ENCODE results near the gene RNF25.

Gene RNF25, protein sequence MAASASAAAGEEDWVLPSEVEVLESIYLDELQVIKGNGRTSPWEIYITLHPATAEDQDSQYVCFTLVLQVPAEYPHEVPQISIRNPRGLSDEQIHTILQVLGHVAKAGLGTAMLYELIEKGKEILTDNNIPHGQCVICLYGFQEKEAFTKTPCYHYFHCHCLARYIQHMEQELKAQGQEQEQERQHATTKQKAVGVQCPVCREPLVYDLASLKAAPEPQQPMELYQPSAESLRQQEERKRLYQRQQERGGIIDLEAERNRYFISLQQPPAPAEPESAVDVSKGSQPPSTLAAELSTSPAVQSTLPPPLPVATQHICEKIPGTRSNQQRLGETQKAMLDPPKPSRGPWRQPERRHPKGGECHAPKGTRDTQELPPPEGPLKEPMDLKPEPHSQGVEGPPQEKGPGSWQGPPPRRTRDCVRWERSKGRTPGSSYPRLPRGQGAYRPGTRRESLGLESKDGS

DNA sequence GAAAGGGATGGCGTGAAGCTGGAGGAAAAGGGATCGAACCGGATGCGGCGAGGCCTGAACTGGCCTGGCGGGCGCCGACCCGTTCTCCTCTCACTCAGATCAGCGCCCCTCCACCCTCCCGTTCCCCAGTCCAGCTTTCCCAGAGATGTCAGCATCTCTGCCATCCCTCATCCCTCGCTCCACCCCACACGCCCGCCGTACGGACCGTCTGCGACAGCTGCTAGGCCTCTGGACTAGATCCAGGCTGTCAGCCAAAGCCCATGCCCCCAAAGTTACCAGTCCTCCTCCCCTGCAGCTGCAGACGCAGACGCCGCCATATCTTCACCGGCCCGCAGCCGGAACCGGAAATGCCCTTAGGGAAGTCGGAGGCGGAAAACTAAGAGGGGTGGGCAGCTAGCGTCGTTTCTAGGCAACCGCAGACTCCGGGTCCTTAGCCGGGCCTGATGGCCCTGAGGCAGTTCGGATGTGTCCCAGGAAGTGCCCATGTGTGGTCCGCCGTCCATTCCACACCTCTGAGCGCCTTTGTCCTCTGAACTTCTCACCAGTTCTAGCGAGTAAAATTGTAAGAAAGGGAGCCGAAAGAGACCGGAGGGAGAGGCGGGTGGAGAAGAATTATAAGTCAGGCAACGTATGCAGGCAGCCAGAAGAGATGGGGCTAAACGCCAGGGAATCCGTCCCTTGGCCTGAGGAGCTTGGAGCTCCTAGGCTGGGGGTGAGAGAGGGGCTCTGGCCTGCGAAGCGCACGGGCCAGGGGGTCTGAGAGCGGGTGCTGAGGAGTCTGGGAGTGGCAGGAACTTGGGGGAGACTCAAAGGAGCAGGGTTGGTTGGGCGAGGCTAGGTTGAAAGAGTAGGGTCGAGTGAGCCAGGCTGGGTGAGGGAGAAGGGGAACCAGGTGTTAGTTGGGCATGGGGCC, at the start of gene RNF25, which contains the start of gene STK36:
TSS of gene RNF25 (minus strand) at position 349 of the 913 bp plus-strand sequence. CDS start at position 317, 32 bp downstream.
TSS of gene STK36 (plus strand) at position 433 of the 913 bp plus-strand sequence. CDS start 744 bp downstream, outside the sequence.
- DNase-seq: peak; percentile 87

DNA sequence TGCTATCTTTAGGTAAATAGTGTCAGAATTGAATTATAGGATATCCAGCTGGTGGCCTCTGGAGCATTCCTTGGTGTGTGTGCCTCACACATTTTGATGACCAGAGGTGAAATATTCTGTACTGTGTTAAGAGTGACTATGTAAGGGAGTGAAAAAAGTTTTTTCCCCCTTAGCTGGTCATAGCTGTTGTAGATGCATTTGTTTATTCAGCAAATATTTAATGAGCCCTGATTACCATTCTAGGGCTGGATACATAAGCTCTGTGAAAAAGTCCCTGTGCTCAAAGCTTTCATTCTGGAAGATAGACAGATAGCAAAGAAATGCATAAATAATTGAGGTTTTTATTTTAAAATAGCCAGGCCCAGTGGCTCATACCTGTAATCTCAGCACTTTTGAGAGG, 49.7 kb upstream of the RNF25 start:
- DNase-seq: no peak

DNA sequence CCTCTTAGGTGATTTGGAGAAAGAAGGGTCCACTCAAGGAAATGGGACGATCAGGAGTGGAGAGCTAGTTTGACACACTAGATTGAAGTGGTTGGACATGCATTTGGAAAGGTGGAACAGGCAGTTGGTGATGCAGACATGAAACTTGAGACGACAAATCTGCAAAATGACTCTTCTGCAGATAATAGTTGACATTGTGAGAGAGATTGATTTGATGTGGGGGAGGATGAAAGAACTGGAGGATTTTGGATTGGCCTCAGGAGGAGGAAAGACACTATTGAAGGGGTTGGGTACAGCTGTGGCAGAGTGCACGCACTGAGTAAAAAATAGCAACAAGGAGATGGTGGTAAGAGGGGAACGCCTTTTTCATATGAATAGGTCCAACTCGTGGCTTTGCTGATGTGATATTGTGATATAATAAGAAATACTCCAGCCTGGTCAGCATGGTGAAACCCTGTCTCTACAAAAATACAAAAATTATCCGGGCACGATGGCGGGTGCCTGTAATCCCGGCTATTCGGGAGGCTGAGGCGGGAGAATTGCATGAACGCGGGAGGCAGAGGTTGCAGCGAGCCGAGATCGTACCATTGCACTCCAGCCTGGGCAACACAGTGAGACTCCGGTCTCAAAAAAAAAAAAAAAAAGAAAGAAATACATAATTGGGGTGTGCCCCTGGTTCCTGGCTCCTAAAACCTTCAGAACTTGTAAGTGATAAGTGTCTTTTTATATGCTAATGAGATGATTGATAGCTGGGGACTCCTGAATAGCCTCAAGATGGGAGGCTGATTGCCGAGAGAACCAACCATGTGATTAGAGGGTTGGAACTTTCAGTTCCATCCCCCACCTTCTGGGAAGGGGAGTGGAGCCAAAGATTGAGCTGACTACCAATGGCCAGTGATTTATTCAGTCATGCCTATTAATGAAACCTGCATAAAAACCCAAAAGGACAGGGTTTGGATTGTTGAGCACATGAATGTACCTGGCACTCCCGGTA, 48.5 kb upstream of the RNF25 start:
- DNase-seq: no peak

DNA sequence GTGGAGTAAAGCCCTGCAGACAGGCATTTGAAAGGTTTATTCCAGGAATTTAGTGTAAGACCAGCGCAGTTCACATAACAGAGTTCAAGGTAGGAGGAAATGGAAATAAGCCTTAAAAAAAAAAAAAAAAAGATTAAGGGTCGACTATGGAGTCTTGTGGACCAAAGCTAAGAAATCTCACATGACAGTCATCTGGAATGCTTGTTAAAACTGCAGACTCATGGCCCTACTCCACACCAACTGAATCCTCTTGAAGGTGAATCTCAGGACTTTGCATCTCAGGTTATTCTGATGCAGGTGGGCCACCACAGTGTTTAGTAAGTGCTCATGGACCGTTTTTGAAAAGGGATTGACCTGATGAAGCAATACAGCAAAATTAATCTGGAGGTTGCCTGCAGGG, 47.7 kb upstream of the RNF25 start:
- DNase-seq: no peak

DNA sequence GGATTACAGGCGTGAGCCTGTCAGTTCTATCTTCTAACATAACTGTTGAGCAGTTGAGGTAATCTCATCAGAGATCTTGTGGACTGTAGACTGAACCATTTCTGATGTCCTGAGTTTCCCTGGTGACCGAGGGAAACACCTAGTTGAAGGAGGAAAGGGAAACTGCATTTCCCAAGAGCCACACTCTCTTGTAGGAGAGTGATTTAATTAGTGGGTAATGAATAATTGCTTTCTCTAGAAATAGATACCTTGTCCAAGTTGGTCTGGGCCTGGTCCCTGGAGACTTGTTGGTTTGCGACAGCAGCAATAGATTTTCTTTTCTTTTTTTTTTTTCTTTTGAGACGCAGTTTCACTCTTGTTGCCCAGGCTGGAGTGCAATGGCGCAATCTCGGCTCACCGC, 46.3 kb upstream of the RNF25 start:
- DNase-seq: no peak

DNA sequence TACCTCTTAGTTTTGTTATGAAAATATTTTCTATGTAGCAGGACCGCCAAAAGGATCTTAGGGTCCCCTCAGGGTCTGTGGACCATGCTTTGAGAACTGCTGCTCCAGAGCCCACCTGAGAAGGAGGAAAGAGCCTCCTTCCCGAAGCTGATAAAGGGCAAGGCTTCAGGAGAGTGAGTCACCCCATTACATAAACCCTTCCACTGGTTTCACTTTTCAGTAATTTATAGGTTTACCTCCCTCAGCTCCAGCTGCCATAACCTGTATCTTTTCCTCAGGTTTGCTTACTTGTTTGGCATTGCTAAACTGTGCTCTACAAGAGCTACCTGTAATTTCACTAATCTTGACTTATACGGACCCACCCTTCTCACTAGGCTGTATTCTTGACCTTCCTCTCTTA, 45.5 kb upstream of the RNF25 start:
- no peak for DNase-seq

DNA sequence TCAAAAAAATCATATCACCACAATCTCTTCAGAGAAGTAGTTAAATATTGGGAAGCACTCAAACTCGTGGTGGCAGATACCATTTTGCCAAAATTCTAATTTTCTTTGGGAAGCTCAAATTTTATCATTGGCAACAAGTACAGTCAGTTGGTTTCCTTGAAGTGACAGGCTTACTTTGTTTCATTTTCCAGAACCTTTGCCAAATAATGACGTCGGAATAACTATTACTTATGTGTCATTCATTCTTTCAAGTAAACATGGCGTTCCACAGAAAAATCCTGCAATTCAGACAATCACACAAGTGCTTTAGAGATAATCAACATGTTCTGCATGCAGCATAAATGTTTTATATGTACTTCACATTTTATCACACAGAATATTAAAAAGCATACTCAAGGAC, 44.3 kb upstream of the RNF25 start:
- DNase-seq: no peak

DNA sequence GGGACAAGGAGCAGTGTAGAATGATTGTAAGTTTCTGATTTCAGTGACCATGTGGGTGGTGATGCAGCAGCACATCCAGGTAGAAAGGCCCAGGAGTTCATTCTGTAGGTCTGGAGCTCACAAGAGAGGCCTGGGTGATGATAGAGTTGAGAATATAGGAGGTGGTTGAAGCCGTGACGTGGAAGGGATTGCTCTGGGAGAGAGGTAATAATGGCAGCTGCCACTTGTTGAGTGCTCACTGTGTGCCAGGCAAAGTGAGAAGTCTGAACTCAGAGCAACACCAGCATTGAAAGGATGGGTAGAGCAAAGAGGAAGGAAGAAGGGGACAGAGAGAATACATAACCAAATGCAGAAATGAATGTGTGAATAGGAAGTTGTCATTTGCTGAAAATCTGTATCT, 42.1 kb upstream of the RNF25 start:
- DNase-seq: no peak

DNA sequence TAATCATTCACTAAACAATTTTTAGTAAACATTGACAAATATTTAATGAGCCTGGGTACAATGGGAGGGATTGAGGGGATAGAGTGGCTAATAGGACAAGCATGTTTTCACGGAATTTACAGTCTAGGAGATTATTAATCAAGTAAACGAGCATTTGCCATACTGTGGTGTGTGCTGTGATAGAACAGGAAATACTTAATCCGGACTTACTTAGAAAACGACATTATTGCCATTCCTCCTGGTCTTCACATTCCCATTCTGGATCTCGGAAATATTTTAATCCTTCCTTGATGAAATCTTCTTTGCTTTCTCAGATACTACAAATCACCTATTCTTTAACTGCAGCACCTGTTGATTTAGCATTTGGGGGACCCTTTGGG, 39.7 kb upstream of the RNF25 start:
- DNase-seq: peak; percentile 66

DNA sequence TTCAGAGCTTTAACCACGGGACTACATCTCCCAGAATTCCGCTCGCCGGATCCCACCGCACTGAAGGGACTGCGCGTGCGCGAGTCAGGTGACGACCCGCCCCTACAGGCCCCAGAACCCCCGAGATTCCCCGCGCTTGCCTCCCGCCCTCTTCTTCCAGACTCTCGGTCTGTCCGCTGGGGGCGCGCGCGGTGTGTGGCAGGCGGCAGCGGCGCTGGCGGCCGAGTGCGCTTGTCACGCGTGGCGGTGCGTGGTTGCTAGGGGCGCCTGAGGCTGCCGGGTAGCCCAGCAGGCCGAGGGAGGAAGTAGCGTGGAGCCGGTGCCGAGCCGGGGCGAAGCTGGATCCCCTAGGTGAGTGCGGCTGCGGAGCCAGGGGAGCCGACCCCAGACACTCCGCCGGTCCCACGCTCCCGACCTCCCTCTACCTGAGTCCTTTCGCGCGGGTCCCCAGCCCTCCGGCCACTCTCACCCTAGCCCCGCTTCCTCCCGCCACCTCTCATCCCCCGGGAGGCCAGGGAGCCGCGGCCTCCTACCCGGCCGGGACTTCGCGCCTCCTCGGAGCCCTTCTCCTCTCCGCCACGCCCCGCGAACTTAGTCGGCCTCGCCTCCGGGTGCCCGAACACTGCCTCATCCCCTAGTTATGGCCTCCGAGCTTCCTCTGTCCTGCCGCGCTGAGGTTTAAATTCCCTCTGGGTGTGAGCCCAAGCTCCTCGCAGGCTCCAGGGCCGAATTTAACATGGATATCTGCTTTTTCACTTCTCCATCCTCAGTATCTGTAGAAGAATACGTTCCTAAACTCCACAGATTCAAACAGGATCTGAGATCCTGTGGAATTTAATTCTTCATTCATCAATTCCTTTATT, 39.1 kb upstream of the RNF25 start, which contains the start of gene TTLL4:
TSS of gene TTLL4 (plus strand) at position 149 of the 863 bp plus-strand sequence. CDS start 26,842 bp downstream, outside the sequence.
- peak; percentile 96 for DNase-seq

DNA sequence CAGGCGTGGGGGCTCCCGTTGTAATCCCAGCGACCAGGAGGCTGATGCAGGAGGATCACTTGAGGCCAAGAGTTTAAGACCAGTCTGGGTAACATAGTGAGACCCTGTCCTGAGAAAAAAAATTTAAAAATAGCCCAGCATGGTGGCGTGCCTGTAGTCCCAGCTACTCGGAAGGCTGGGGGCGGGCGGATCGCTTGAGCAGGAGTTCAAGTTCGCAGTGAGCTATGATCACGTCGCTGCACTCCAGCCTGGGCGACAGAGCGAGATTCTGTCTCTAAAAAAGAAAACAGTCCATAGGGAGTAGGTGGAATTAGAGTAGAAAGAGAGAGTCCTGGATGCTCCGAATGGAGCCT, 38.5 kb upstream of the RNF25 start:
- DNase-seq: no peak

DNA sequence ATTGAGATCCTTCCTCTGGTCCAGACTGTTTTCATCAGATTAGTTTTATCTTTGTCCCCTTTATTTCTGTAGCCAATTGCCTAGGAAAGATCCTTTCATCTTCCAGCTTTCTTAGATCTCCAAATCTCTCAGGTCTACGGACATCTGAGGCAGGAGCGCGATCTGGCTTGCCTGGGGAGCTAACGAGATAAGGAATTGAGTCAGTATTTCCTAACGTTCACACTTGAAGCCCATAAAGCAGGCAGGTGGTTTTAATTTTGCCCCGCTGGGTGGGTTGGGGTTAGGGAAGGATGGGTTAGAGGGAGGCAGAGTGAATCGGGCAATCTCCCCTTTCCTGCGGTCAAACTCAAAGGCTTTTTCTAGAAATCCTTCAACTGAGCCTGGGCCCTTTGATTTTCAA, 38.1 kb upstream of the RNF25 start:
- no peak for DNase-seq

DNA sequence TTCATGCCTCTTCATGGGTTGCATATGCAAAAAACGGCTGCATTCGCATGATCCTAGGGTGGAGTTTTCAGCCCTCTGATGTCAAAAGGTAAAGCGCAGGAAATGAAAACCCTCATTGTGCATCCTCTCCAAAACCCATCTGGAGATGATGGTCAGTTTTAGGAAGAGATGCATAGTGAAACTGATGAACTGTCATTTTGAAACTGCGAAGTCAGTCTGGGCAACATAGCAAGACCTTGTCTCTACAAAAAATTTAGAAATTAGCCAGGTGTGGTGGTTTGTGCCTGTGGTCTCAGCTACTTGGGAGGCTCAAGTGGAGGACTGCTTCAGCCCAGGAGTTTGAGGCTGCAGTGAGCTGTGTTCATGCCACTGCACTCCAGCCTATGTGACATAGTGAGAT, 36.3 kb upstream of the RNF25 start:
- DNase-seq: no peak

DNA sequence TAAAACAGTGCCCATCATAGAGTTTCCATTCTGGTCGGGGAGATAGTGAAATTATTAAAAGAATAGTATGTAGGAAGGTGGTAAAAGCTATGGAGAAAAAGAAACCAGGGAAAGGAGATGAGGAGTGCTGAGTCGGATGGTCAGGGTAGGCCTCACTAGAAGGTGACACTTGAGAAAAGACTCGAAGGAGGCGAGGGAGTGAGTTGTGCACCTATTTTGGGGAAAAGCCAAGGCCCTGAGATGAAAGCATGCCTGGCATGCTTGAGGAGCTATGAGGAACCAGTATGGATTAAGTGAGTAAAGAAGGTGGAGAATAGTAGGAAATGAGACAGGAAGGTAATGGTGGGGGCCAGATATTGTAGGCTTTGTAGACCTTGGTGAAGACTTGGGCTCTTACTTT, 31.5 kb upstream of the RNF25 start:
- no peak for DNase-seq

DNA sequence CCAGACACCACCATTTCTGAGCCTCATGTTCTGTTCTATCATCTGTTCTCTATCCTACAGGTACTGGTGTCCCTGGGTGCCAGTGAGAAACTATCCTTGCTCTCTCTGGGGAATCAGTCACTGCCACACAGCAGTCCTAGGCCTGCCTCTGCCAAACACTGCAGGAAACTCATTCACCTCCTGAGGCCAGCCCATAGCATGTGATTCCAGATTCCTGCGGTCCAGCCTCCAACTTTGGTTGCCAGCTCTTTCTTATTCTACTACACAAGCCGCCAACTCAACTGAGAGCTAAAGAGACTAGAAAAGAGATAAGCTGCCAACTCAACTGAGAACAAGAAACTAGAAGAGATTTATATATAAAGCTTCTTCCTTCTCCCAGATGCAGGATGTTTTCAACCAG, 30.0 kb upstream of the RNF25 start:
- no peak for DNase-seq

DNA sequence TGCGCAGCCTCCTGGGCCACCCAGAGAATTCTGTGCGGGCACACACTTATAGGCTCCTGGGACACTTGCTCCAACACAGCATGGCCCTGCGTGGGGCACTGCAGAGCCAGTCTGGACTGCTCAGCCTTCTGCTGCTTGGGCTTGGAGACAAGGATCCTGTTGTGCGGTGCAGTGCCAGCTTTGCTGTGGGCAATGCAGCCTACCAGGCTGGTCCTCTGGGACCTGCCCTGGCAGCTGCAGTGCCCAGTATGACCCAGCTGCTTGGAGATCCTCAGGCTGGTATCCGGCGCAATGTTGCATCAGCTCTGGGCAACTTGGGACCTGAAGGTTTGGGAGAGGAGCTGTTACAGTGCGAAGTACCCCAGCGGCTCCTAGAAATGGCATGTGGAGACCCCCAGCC, 27.1 kb upstream of the RNF25 start:
- DNase-seq: no peak

DNA sequence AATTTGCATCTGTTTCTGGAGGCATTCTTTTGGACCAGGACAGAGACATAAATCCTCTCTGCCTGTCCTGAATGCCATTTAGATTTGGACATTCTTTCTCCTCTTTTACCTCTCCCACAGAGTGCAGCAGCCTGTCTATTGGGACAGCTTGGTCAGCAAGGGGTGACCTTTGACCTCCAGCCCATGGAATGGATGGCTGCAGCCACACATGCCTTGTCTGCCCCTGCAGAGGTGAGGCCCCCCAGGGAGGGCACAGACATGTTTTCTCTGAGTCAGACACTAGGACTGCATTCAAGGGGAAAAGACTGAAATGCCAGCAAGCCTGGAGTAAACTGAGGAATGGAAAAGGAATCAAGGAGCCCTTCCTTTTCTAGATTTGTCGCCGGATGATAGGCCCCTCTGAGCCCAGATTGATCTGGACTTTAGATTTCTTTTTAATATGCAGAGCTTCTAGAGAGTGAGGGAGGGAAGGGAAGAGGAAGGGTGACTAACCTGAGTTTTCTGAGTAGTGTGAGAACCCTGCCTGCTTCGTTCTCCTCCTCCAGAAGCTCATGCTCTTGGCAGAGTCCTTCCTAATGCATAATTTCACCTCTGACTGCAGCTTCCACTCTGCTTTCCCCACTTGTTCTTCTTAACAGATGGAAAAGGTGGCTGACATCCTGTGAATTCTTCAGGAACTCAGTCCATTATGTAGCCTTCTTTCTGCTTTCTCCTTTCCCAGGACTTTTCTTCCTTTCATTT, 22.8 kb upstream of the RNF25 start:
- no peak for DNase-seq

DNA sequence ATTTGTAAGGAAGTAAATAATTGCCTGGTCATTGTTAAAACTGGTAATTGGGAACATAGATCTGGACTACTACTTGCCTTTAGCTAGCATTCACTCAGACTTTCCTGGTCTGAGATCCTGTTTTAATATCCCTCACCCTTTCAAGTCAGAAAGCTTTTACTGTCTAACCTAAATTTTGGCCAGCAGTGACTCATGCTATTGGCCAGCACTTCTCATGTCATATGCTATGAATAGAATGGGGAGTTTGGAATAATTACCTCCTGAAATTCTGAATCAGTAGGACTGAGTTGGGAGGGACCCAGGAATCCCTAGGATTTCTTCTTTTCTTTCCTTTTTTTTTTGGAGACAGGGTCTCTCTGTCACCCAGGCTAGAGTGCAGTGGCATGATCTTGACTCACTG, 19.4 kb upstream of the RNF25 start:
- peak; percentile 25 for DNase-seq

DNA sequence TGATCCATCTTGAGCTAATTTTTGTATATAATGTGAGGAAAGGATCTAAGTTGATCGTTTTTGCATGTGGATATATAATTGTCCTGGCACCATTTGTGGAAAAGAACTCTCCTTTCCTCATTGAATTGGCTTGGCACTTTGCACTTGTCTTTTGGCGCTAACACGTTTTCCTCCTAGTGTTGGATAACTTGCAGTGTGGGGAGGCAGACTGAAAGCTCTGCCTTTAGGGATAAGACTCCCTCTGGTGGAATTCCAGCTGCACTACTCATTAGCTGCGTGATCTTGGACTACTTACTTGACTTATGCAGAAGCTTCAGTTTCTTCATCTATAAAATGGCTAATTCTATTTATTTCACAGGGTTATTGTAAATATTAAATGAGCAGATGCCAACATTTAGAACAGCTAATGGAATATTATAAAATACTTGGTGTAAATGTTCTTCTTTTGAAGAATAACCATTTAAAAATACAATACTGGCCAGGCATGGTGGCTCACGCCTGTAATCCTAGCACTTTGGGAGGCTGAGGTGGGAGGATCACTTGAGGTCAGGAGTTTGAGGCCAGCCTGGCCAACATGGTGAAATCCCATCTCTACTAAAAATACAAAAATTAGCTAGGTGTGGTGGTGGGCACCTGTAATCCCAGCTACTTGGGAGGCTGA, 15.7 kb upstream of the RNF25 start:
- DNase-seq: peak; percentile 69

DNA sequence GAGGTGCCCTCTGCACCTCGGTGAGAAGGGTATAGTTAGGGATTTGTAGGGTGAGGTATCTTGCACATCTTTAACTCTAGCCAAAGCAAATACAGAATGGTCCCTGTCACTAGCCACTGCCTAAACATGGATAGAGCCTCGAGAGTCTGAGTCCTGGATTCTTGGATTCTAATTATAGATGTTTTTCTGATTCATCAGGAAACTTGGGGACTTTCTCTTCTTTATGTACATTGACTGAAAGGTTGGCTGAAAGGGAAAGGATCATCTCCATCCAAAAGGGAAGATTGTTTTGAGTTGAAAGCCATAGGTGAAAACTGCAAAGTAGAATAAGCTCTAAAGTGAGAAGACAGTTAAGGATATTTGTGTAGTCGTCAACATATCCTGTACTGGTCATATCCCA, 8.3 kb upstream of the RNF25 start:
- no peak for DNase-seq
